K562 (cell line): ENCODE results near the gene MMP7. TPM values are rescaled to one million over a fixed set of nuclear protein-coding genes. Genes with fewer than 3 reads are reported as not detected.

ENCODE experiments used
- ATAC-seq: fragments of 200-7000 bp; cut with Tn5 transposase; 3 replicates; pipeline ENCODE4 v1.9.1; 2020; ENCODE audit warnings: moderate library complexity
- BruUV-seq: library from RNA; stranded (reverse); fragments of 400-500 nt; replicated peaks from 2 replicates; lab custom pipeline; 2021; lab: Mats Ljungman, UMichigan
- CTCF ChIA-PET: fragments of 300-600 bp; formaldehyde crosslinking; extraction: SDS; loops from one replicate; lab custom pipeline; 2021; ENCODE audit warnings: low intra/inter-chr PET ratio; lab: Yijun Ruan, JAX
- POLR2A ChIA-PET: fragments of 300-600, 350-650 bp; sonication (Branson Sonifier 250); formaldehyde crosslinking; extraction: SDS; loops from one replicate; lab custom pipeline; 2021; ENCODE audit warnings: antibody characterized with exemption, inconsistent platforms; lab: Yijun Ruan, JAX
- DNase-seq, 4 experiments: peaks; one replicate each; pipeline versions ENCODE4 v3.0.0 to v3.0.0-alpha.2; 2011 to 2018; ENCODE audit warnings: low spot score in 3 of 4, mixed read lengths in 3 of 4; ENCODE audit errors: extremely low read depth in 1 of 4
- FAIRE-seq: peaks from 2 replicates; lab custom pipeline; 2011; peaks lifted over from hg19 to GRCh38; lab: Jason Lieb, UNC
- H2AFZ ChIP-seq: 2 replicates; pipeline ENCODE4 v1.6.0; 2011; ENCODE audit warnings: low read depth, low read length, control low read depth, inconsistent platforms
- H3K27ac ChIP-seq: fragments of 200-600 bp; 3 replicates; pipeline ENCODE4 v1.8.0; 2011; ENCODE audit warnings: low read depth, mild to moderate bottlenecking, control low read depth, inconsistent platforms, low read length, moderate library complexity, mixed read lengths; ENCODE audit errors: extremely low read depth
- H3K27me3 ChIP-seq, 2 experiments: fragments of 300-600 bp in 1 of 2; 2 replicates in 1 of 2; 3 replicates in 1 of 2; pipeline versions ENCODE4 v1.6.0 to v1.8.0; 2011; ENCODE audit warnings: inconsistent platforms in 2 of 2, low read length in 2 of 2, mild to moderate bottlenecking in 1 of 2, mixed read lengths in 1 of 2, moderate library complexity in 1 of 2; ENCODE audit not compliant: control insufficient read depth in 2 of 2, insufficient read depth in 2 of 2
- H3K36me3 ChIP-seq: fragments of 300-600 bp; 3 replicates; pipeline ENCODE4 v1.8.0; 2011; ENCODE audit warnings: mild to moderate bottlenecking, low read length, inconsistent platforms; ENCODE audit not compliant: control insufficient read depth, insufficient read depth
- H3K4me1 ChIP-seq, 2 experiments: fragments of 200-600 bp in 1 of 2; replicated peaks in 1 of 2; 2 replicates in 1 of 2; 3 replicates in 1 of 2; pipeline versions ENCODE4 v1.5.1 to v1.8.0; 2011; ENCODE audit warnings: inconsistent platforms in 2 of 2, low read length in 2 of 2, mild to moderate bottlenecking in 1 of 2, mixed read lengths in 1 of 2, moderate library complexity in 1 of 2; ENCODE audit not compliant: control insufficient read depth in 2 of 2, insufficient read depth in 2 of 2
- H3K4me2 ChIP-seq: 2 replicates; pipeline ENCODE4 v1.6.1; 2011; ENCODE audit warnings: low read length, control low read depth, inconsistent platforms, mixed read lengths; ENCODE audit not compliant: insufficient read depth
- H3K4me3 ChIP-seq: fragments of 200-600 bp; sonication (generic), shearing (Covaris generic); 2 replicates; pipeline ENCODE4 v1.5.1; 2016; ENCODE audit warnings: control low read depth, inconsistent platforms
- H3K79me2 ChIP-seq: fragments of 200-600 bp; 3 replicates; pipeline ENCODE4 v1.8.0; 2011; ENCODE audit warnings: low read length, inconsistent platforms; ENCODE audit not compliant: control insufficient read depth, insufficient read depth
- H3K9ac ChIP-seq, 2 experiments: 2 replicates each; pipeline versions ENCODE4 v1.6.0 to v1.6.1; 2011; ENCODE audit warnings: low read depth in 2 of 2, low read length in 2 of 2, control low read depth in 1 of 2, inconsistent platforms in 1 of 2, mild to moderate bottlenecking in 1 of 2, mixed read lengths in 1 of 2; ENCODE audit not compliant: insufficient read depth in 1 of 2
- H3K9me1 ChIP-seq: one replicate; pipeline ENCODE4 v1.6.0; 2011; ENCODE audit warnings: inconsistent platforms, mild to moderate bottlenecking, low read length, moderate library complexity; ENCODE audit not compliant: control insufficient read depth, insufficient read depth
- H3K9me3 ChIP-seq: replicated peaks from 2 replicates; pipeline ENCODE4 v1.5.1; 2011; ENCODE audit warnings: low read depth, low read length, inconsistent platforms; ENCODE audit not compliant: control insufficient read depth, insufficient read depth
- H4K20me1 ChIP-seq: replicated peaks from 2 replicates; pipeline ENCODE4 v1.6.1; 2011; ENCODE audit warnings: low read length, inconsistent platforms, mixed read lengths; ENCODE audit not compliant: control insufficient read depth, insufficient read depth
- CHD2 ChIP-seq: IDR thresholded peaks from 2 replicates; pipeline ENCODE4 v1.6.1; 2011; ENCODE audit warnings: low read depth, low read length
- FOXJ2 ChIP-seq: fragments of 200-800 bp; sonication (Bioruptor generic); IDR thresholded peaks from 2 replicates; pipeline ENCODE4 v1.6.1; 2016; ENCODE audit warnings: missing genetic modification characterization, missing compliant biosample characterization
- FOXP1 ChIP-seq: sonication (generic); formaldehyde crosslinking; IDR thresholded peaks from 2 replicates; pipeline ENCODE4 v1.8.0; 2022; ENCODE audit warnings: mild to moderate bottlenecking, missing genetic modification reagents
- HNRNPK ChIP-seq: fragments of 200-400 bp; formaldehyde crosslinking; IDR thresholded peaks from one replicate; pipeline ENCODE4 v1.6.1; 2018; ENCODE audit warnings: mild to moderate bottlenecking, low read depth, low read length; ENCODE audit not compliant: poor library complexity, severe bottlenecking
- NEUROD1 ChIP-seq: fragments of 150-350 bp; IDR thresholded peaks from 2 replicates; pipeline ENCODE4 v1.6.1; 2014; ENCODE audit warnings: borderline replicate concordance, low read length, low read depth; ENCODE audit not compliant: partially characterized antibody
- PRDM10 ChIP-seq: fragments of 450-650 bp; IDR thresholded peaks from 2 replicates; pipeline ENCODE4 v1.6.1; 2018; ENCODE audit not compliant: partially characterized antibody
- RNF219 ChIP-seq: fragments of 250-450 bp; sonication (Bioruptor Pico); IDR thresholded peaks from 2 replicates; pipeline ENCODE4 v1.5.0; 2022; ENCODE audit warnings: mild to moderate bottlenecking
- SFPQ ChIP-seq: fragments of 200-400 bp; formaldehyde crosslinking; IDR thresholded peaks from 2 replicates; pipeline ENCODE4 v1.6.1; 2017; ENCODE audit warnings: mild to moderate bottlenecking, low read depth, low read length, moderate library complexity
- UBTF ChIP-seq, 2 experiments: IDR thresholded peaks; 2 replicates each; pipeline ENCODE4 v1.6.1; 2012; ENCODE audit warnings: improper control_type of control experiment in 2 of 2, low read depth in 2 of 2, low read length in 2 of 2, borderline replicate concordance in 1 of 2
- ZNF121 ChIP-seq: sonication (generic); formaldehyde crosslinking; conservative IDR thresholded peaks from 2 replicates; pipeline ENCODE4 v1.8.0; 2022; ENCODE audit warnings: missing genetic modification reagents
- ZNF212 ChIP-seq: fragments of 450-650 bp; formaldehyde crosslinking; IDR thresholded peaks from 2 replicates; pipeline ENCODE4 v1.4.0; 2020; ENCODE audit warnings: mild to moderate bottlenecking
- ZNF274 ChIP-seq: IDR thresholded peaks from 2 replicates; pipeline ENCODE4 v1.6.1; 2011; ENCODE audit warnings: low read depth, mild to moderate bottlenecking, low read length, moderate library complexity, borderline replicate concordance
- WGBS: fragments of 100-300 bp; shearing (Covaris generic); methylation state at CpG from one replicate; pipeline ENCODE4 v1.1.6; 2016; ENCODE audit warnings: low coverage, mixed read lengths; ENCODE audit not compliant: insufficient coverage; ENCODE audit errors: missing lambda C conversion rate; 5-methylcytosine and 5-hydroxymethylcytosine counted together
- in situ Hi-C: fragments of 300-500 bp; cut with MboI; formaldehyde crosslinking; loops from 4 replicates; pipeline ENCODE4 v1.15.0; 2018; ENCODE audit warnings: inconsistent platforms, mixed read lengths
- intact Hi-C: fragments of 100-400 bp; cut with micrococcal nuclease; formaldehyde crosslinking; loops from 2 replicates; pipeline ENCODE4 v1.14.2; 2022
- polyA plus RNA-seq, 8 experiments: library from polyadenylated mRNA; depleted of rRNA in 4 of 8; stranded (reverse) in 5 of 8; unstranded in 3 of 8; fragments of >200 nt; fragmentation: Nextera tagmentation in 2 of 8; fragmentation: Illumina TruSeq in 1 of 8; extraction: Ambion mirVana in 2 of 8; extraction: Trizol in 1 of 8; gene quantifications; 2 replicates each; pipeline versions ENCODE4 v1.2.1 to v1.2.3, GENCODE V29; 2011 to 2014; ENCODE audit warnings: inconsistent platforms in 1 of 8, missing spikeins in 1 of 8
- total RNA-seq, 7 experiments: library from RNA; depleted of rRNA in 6 of 7; stranded (reverse); fragments of >200 nt in 6 of 7; fragmentation: Illumina TruSeq in 2 of 7; extraction: Trizol in 2 of 7; gene quantifications; 2 replicates each; pipeline versions ENCODE4 v1.2.1 to v1.2.3, GENCODE V29; 2011 to 2021; ENCODE audit warnings: low replicate concordance in 1 of 7

Gene MMP7
- total and polyA plus RNA-seq, 9 of the 15 experiments (the other 6 are each of a cell fraction or from before 2014, with no cell fraction given), result 0.13 TPM; not detected in 8

- DNase-seq, result no peak
- FAIRE-seq, result no peak
- H3K27me3 ChIP-seq, result peaks cover 0 to 5% of the 10 kb centered on the region in 2 experiments; a peak in 2 of 5 replicates
- ChIA-PET POLR2A (no interaction called here), CTCF (no interaction called here)
- no peak overlapping the region for H3K4me3 ChIP-seq
- in situ Hi-C loops, result no loop called here
- no peak overlapping the region for H2AFZ ChIP-seq
- WGBS, result 0% methylated on average over 4 of the region's 4 CpGs
- no peak for ATAC-seq
- H3K9me1 ChIP-seq, result no peaks in the 10 kb centered on the region
- no peaks in the 10 kb centered on the region for H3K36me3 ChIP-seq
- no peak overlapping the region for H3K4me2 ChIP-seq
- BruUV-seq, result no TSS peak
- no peaks in the 10 kb centered on the region for H3K9me3 ChIP-seq
- no peaks in the 10 kb centered on the region for H4K20me1 ChIP-seq
- intact Hi-C loops, result no loop called here
- no peaks in the 10 kb centered on the region for H3K4me1 ChIP-seq
- H3K9ac ChIP-seq, result no peak overlapping the region
- H3K27ac ChIP-seq, result no peak overlapping the region
- H3K79me2 ChIP-seq, result no peaks in the 10 kb centered on the region
- TF ChIP-seq UBTF (IDR thresholded peaks at IDR 0.05; ENCODE audit: borderline replicate concordance in 1 of 2, low read depth in 2 of 2, low read length in 2 of 2) (no peak), NEUROD1 (no peak), ZNF212 (no peak), ZNF274 (no peak), CHD2 (no peak), HNRNPK (no peak), ZNF121 (CRISPR knock-in tag) (no peak), FOXJ2 (tag) (no peak), SFPQ (no peak), PRDM10 (no peak), FOXP1 (CRISPR knock-in tag) (no peak), RNF219 (CRISPR knock-in tag) (no peak)
Observed at GRCh38 chr11:102538932-102539331, 8.4 kb upstream of the MMP7 start.
